GM18520 (cell line): Measurements from ENCODE around the gene GNGT1.
A peak's percentile ranks its signal among the peaks of the same experiment; 100 is the strongest.
"Not testable (repeated sequence)": the region's sequence is repeated elsewhere in the genome, so short reads cannot be mapped to it uniquely, and the experiment has no call there.

Experiments
- ATAC-seq: cut with Tn5 transposase; IDR thresholded peaks from one replicate; pipeline ENCODE4 v1.9.1; 2021; ENCODE audit not compliant: unreplicated experiment

The GNGT1 gene

DNA sequence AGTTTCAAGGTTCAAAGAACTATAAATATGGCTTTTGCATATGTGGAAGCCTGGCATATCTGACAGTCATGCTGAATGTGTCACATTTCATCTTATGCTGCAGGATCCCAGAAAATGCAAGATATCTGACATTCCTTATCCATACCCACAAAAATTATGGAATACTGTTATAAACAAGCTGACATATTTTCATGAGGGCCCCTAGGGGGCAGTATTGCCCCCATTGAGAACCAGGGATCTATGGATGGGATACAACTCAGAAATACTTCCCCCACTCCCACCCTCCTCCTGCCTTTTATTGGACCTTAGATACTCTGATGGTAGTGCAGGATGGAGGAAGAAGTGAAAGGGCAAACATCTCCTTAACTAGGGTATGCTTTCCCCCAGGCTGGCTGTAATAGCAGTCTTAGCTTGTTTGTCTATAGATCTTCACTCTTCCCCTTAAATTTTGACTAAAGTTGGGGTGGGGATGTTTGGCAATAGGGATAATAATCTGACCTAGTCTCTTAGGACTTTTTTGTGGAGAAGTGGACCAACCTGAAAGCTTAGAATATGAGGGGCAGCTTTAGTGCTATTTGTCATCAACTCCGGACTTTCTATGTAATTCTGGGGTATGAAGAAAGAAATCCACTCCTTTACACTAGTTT lies 3.5 kb upstream of the GNGT1 start:
- no peak for ATAC-seq

DNA sequence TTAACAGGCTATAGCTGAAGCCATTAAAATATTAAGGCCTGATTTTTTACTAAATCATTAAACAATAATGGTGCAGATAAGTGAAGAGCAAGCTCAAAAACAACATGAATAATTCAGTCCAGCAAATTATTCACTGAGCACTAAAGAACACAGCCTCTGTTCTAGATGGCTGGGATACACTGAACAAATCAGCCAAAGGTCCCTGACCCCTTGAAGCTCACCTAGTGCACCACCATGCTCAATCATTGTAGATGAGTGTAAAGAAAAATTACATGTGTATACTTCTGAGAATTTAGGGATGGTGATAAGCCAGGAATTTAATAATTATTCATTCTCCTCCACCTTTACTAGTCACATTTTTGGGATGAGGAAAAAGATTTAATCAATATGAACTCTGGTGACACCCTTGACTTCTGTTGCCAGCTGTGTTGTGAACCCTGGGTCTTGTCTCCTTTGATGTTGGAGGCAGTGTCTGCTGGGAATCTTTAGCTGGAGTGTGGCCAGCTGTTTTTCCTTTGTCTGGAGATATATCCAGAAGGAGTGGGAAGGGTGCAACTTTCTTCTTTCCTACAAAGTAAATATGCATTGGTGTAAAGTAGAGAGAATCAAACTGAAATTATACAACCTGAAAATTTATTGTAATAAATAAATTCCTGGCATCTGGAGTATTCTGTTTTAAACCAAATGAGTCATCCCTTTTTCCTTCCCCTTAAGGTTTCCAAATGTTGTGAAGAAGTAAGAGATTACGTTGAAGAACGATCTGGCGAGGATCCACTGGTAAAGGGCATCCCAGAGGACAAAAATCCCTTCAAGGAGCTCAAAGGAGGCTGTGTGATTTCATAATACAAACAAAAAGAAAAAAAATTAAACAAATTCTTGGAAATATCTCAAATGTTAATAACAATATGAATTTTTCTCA lies 4.0 kb downstream of the GNGT1 start:
- ATAC-seq, result no peak

DNA sequence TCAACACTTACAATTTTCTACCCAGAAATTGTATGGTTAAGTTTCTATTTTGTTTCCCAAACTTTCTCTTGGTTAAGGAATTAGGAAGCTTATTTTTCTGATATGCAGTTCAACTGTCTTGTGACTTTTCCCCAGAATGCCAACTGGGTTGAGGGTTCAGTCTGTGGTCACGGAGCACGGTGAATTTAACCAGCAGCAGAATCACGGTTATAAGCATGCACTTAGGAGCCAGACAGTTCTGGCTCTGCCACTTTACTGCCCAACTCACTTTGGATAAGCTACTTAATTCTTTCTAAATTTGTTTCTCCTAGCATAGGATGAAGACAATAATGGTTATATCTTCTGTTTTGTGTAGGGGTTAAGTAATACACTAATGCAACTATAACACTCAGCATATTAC lies 4.9 kb downstream of the GNGT1 start:
- ATAC-seq, result not testable (repeated sequence)

DNA sequence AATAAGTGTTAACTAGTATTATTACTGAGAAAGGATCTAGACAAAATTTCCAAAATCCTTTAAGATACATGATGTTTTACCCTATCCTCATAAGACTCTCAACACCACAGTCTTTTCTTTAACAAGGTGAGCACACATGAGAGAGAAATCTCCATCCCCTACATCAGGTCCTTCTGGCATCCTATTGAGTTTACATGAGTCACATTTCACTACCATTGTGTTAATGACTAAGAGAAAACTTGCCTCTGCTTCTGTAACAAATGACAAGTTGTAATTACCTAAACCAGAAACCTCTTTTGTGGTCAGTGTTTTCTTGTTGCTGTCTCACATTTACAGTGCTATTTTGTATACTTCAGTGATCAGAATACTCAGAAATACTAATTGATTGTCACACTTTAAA lies 5.3 kb downstream of the GNGT1 start:
- peak; percentile 37 for ATAC-seq

DNA sequence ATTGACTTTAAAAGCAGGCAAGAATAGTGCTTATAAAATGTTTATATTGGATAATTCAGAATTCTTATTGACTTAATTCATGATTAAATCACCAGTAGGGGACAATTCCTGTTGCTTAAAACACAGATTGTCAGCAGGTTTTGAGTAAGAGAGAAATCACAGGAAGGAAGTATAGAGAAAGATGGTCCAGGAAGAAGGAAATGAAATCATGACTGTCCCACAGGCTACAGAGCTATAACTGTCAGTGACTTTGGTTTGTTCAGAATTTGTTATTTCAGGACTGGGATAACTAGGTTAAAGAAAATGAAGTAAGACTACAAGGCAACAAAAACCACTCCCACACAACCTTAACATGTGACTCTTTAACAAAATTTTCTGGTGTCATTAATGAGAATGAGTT lies 6.8 kb downstream of the GNGT1 start:
- no peak for ATAC-seq

DNA sequence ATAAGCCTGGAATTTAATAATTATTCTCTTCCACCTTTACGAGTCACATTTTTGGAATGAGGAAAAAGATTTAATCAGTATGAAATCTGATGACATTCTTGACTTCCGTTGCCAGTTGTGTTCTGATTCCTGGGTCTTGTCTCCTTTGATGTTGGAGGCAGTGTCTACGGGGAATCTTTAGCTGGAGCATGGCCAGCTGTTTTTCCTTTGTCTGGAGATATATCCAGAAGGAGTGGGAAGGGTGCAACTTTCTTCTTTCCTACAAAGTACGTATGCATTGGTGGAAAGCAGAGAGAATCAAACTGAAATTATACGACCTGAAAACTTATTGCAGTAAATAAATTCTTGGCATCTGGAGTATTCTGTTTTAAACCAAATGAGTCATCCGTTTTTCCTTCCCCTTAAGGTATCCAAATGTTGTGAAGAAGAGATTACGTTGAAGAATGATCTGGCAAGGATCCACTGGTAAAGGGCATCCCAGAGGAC lies 8.3 kb downstream of the GNGT1 start:
- no peak for ATAC-seq

DNA sequence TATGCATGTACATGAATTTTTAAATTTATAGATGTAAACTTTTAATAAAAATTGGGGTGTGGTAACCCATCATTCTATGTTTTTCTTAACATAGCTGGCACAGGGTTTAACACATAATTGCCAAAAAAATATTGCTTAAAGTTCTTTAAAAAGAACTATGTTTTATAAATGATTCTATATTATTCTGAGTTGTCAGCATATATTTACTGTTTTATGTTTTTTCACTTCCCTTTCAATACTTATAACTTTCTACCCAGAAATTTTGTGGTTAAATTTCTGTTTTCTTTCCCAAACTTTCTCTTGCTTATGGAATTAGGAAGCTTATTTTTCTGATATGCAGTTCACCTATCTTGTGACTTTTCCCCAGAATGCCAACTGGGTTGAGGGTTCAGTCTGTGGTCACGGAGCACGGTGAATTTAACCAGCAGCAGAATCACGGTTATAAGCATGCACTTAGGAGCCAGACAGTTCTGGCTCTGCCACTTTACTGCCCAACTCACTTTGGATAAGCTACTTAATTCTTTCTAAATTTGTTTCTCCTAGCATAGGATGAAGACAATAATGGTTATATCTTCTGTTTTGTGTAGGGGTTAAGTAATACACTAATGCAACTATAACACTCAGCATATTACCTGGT lies 9.0 kb downstream of the GNGT1 start:
- ATAC-seq, result not testable (repeated sequence)

DNA sequence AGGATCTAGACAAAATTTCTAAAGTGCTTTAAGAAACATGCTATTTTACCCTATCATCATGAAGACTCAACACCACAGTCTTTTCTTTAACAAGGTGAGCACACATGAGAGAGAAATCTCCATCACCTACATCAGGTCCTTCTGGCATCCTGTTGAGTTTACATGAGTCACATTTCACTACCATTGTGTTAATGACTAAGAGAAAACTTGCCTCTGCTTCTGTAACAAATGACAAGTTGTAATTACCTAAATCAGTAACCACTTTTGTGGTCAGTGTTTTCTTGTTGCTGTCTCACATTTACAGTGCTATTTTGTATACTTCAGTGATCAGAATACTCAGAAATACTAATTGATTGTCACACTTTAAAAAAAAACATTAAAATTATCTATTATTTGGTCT lies 9.5 kb downstream of the GNGT1 start:
- peak; percentile 76 for ATAC-seq

DNA sequence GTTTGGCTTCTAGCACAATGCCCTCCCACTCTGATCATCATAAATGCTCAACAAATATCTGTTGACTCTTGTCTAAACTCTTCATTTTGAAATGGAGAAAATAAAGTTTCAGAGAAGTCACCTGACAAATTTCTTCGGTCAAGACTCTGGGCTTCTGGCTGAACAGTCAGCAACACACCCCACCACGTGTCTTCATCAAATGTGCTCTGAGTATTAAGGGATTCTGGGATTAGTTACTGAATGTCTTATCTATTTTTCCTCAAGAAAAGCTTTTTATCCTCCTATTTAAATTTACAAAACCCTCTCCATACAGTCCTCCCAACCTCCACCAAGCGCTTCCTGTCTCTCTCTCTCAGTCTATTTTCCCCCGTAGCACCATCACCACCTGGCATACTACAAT lies 9.9 kb downstream of the GNGT1 start:
- ATAC-seq, result not testable (repeated sequence)

DNA sequence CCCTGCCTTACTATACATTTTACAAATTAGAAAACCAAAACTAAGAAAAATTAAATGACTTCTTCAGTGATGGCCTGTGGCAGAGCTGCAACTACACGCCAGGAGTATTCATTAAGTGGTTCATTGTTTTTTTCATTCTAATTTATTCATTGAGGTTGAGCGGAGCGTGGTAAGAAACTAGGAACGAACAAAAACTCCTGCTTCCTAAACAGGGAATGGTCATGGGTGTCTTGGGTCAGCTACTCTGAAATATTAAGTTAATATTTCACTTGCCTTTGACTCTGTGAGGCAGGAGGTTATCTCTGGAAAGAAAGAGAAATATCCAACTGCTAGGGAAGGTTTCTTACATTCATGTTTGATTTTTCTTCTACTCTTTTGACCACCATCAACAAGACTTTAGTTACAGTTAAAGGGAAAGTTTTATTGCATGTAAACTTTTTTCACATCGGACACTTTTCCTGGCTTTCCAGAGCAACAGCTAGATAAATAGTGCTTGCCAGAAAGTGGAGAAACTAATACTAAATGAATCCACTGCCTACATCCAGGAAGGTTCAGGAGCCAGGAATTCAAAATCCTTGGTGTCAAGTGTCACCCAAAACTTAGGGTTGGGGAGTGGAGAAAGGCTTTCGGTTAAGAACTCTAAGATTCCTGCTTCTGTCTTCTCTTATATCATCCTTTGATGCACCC lies 14.3 kb downstream of the GNGT1 start:
- ATAC-seq, result no peak

DNA sequence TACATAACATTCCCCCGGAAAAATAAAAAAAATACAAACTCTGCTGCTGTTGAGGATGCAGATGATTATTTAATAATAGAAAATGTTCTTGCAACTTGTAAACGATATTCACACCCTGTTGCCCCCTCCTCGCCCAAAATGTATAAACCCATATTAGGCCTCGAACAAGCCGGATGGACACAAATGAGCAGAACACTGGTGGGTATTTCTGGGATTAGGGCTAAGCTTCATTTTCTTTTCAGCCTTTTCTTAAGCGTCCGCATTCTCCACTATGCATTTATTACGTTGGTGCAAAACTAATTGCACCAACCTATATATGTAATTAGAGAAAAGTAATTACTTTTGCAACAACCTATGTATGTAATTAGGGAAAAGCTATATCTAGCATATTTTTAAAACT lies 14.8 kb downstream of the GNGT1 start:
- no peak for ATAC-seq

DNA sequence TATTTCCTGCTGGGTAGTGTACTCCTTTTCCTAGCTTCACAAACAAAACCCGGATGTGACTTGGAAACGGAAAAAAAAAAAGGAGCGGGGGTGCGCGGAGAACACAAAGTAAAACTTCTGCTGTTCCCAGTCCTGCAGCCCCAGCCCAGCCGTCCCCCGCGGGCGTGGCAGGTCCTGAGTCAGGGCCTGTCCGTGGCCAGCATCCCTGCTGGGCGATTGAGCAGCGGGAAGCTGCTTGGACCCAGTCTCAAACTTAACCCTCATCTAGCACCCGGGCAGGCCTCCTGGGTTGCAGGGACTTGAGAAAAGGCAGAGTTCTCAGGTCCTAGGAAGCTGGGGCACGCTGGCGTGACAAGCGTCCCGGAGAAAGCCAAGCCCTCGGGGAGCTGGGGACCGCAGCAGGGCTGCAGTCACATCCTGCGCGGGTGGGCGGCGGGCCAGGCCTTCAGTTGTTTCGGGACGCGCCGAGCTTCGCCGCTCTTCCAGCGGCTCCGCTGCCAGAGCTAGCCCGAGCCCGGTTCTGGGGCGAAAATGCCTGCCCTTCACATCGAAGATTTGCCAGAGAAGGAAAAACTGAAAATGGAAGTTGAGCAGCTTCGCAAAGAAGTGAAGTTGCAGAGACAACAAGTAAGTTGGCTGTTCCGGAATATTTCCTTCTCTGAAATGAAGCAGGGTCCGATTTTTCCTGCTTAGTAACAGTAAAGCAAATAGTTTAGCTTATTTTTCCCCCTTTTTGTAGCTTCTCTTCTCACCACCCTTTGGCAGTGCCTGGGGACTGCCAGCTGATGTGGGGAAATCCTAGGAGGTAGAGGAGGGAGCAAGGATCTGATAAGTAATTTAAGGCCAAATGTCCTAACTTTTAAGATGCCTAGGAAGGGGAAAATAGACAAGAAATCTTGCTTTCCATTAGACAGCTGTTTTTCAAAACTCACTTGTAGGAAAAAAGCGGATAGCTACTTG lies 15.5 kb downstream of the GNGT1 start, which contains the start of gene GNG11:
Gene GNG11, plus strand, starts transcription at position 129 of the 960 bp plus-strand sequence. Its CDS starts 403 bp downstream, at position 532.
- ATAC-seq, result peak; percentile 90

DNA sequence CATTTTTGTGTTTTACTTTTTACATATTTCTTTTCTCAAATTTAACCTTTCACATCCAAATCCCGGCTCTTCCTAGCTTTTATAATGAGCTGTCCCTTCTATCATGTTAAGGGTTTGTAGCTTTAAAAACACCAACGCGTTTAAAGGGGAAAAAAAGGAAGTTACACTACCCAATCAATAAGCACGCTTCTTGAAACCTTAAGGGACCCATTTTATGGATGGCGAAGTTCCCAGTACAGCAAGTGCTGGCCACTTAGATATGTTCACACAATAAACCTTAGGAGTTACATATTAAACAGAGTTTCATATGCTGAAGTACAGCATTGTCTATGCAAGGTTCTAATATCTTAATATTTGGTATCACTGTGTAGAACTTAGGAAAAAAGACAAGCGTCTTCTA lies 16.9 kb downstream of the GNGT1 start:
- no peak for ATAC-seq

DNA sequence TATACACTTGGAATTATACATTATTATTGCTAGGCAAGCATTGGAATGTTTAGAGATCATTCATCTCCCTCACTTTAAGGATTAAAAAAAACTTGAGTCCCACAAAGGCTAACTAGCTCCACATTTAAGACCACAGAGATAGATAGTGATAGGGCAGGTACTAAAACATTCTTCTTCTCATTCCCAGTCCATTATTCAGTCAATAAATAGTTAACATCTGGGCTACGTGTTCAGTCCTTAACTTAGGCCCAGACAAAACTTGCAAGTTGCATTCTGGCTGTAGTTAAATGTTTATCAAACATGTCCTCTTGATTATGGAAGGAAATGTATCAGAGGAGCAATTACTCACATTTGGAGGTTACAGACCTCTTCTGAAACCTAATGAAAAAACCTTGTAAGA lies 17.6 kb downstream of the GNGT1 start:
- no peak for ATAC-seq

DNA sequence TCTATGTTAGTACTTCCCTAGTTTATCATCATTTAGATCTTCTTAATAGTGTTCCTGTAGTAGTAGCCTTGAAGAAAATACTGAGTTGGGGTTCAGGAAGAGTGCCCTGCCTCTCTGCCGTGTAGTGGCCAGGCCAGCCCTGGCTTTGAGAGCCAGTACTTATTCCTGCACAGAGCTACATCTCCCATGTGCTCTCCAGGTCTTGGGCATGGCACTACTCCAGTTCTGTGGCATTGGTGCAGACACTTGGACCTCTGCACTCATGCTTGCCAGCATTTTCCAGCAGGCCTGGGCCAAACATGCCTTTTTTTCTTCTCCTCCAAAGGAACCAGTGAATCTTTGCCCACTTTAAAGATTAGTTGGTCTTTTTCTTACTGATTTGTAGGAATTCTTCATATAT lies 20.4 kb downstream of the GNGT1 start:
- no peak for ATAC-seq

DNA sequence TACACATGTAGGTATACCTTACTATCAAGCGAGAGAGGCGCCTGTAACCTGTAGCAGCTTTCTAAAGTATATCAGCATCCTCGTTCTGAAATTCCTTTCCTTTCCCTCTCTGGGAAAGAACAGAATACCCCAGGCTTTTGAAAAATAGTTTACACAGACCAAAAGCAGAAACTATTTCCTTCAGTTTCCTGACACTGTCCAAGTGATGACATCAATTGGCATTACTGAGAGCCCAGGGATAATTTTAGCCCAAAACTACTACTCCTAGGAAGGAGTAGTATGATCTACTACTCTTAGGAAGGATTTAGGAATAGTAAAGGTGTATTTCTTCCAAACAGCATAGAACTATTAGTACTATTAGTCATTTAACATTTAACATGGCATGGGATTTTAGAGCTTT lies 21.2 kb downstream of the GNGT1 start:
- ATAC-seq, result no peak

DNA sequence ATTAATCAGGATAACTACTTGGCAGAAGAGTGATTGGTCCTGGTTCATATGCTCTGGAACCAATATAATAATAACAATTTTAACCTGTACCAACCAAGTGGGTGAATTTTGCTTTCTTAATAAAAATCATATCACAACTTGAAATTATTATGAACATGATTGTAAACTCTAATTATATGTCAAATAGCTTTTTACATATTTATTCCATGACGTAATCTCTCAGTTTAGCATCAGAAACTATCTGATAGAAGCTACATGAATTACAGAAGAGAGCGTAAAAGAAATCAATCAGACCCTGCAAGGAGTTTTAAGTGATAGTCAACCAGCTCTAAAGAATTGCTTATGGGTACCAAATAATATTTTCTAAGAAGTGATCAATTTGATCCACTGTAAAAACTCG lies 25.3 kb downstream of the GNGT1 start:
- ATAC-seq, result no peak

DNA sequence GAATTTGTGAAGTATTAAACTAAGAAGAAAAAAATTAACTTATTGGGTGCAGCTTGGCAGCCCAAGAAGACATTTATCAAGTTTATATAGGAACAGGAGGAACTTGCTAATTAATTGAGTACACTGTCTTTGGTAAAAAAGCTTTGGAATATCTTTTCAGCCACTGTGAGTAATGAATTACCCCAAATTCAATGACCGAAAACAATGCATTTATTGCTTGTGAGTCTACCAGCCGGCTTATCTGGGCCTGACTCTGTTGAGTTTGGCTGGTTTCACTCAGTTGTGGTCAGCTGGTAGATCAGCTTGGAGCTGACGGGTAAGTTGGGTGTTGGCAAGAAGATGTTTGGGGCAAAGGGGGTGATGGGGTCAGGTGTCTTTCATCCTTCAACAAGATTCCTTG lies 26.8 kb downstream of the GNGT1 start:
- ATAC-seq, result no peak

DNA sequence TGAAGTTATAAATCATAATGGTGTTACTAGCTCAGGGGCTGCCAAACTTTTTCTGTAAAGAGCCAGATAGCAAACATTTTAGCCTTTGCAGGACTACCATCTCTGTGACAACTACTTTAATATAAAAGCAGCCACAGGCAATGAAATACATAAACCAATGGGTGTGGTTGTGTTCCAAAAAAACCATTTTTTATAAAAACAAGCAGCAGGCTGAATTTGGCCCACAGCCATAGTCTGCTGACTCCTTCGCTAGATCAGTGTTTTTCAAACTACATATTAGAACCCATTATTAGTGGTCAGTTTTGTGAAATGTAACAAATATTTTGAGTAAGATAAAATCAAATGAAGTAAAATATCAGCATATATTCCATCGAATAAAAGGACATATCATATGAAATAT lies 28.7 kb downstream of the GNGT1 start:
- no peak for ATAC-seq

DNA sequence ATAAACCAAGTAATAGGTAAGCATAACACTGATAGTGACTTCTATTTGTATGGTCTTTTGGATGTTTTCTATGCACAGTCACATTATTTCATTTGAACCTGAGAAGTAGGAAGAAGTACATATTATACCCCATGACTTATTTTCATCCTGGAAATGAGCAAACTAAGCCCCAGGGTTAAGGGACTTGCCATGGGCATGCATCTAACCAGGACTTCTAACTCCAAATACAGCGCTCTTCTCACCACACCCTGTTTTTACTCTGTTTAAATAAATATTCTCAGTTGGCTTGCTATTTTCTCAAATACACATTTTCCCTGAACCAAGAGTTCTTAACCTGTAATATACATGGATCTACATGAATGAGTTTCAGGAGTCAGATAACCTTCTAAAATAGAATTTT lies 31.5 kb downstream of the GNGT1 start:
- ATAC-seq, result no peak
